ENCODE results near the gene SNRPD1. TPM values are rescaled to one million over a fixed set of nuclear protein-coding genes. Genes with fewer than 3 reads are reported as not detected.

The SNRPD1 gene
- total and polyA plus RNA-seq, 2 of the 8 experiments (the other 6 are each of a cell fraction or from before 2014, with no cell fraction given): 59.6 to 180 TPM

DNA sequence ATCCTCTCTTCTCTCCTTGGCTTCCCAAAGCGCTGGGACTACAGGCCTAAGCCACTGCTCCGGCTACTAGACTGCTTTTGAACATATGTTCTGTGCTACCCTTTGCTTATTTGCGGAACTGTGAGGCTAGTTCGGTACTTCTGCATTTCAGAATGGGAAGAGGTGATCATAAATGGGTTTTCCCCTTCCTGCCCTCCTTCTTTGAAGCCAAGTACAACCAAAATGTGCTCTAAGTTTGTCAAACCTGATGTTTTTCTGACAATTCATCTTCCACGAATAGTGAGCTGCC lies 9.9 kb upstream of the SNRPD1 start (continued):
- TF ChIP-seq HDAC2 (IDR thresholded peaks at IDR 0.05; ENCODE audit: borderline replicate concordance in 1 of 2, low read depth in 2 of 2, low read length in 2 of 2) (no peak), RAD21 (IDR thresholded peaks at IDR 0.05 in 1 of 2, conservative IDR thresholded peaks at IDR 0.05 in 1 of 2; ENCODE audit: low read depth in 2 of 2, low read length in 2 of 2) (no peak), ASH2L (IDR thresholded peaks at IDR 0.05; ENCODE audit: low read length) (no peak), NANOG (IDR thresholded peaks at IDR 0.05; ENCODE audit: insufficient read depth, low read depth, low read length, poor library complexity, severe bottlenecking) (no peak), GABPA (IDR thresholded peaks at IDR 0.05; ENCODE audit: borderline replicate concordance, insufficient read depth, low read length) (no peak), HDAC6 (IDR thresholded peaks at IDR 0.05; ENCODE audit: low read depth, low read length) (no peak)

All from H1 (cell line).